HCT116 (cell line): ENCODE data around the gene PRCP. TPM values are rescaled to one million over a fixed set of nuclear protein-coding genes. Genes with fewer than 3 reads are reported as not detected.

Experiments used
- ATAC-seq: fragments of 200-7000 bp; cut with Tn5 transposase; 2 replicates; pipeline ENCODE4 v1.9.1; 2020; ENCODE audit warnings: mild to moderate bottlenecking, moderate library complexity
- BruUV-seq: library from RNA; stranded (reverse); fragments of 400-500 nt; replicated peaks from 2 replicates; lab custom pipeline; 2021; lab: Mats Ljungman, UMichigan
- CTCF ChIA-PET: fragments of 300-600 bp; sonication (Branson Sonifier 250); formaldehyde crosslinking; loops from one replicate; lab custom pipeline; 2021; ENCODE audit warnings: antibody characterized with exemption; lab: Charles Lee
- POLR2A ChIA-PET: fragments of 300-600, 350-600 bp; sonication (Branson Sonifier 250); formaldehyde crosslinking; loops from one replicate; lab custom pipeline; 2021; ENCODE audit warnings: antibody characterized with exemption; lab: Charles Lee
- RAD21 ChIA-PET, 2 experiments: fragments of 300-600 bp; sonication (Branson Sonifier 250); formaldehyde crosslinking; loops; one replicate each; lab custom pipeline; 2023; ENCODE audit warnings: low total read pairs in 2 of 2; ENCODE audit not compliant: uncharacterized antibody in 2 of 2, unreplicated experiment in 2 of 2, low non-redundant PET in 1 of 2; lab: Charles Lee
- DNase-seq: peaks from one replicate; pipeline ENCODE4 v3.0.0-alpha.2; 2010; ENCODE audit warnings: low read depth, low spot score
- H2AFZ ChIP-seq: fragments of 200-600 bp; shearing (Covaris generic), sonication (generic); 2 replicates; pipeline ENCODE4 v1.6.1; 2017; ENCODE audit warnings: low read depth, mixed run types, mixed read lengths, antibody characterized with exemption, low read length; ENCODE audit not compliant: poor library complexity, severe bottlenecking
- H3K27ac ChIP-seq: 2 replicates; pipeline ENCODE4 v1.5.1; 2012; ENCODE audit warnings: low read depth, low read length
- H3K27me3 ChIP-seq: fragments of 200-600 bp; sonication (generic); 2 replicates; pipeline ENCODE4 v1.6.1; 2016; ENCODE audit warnings: mixed run types, low read length, mixed read lengths; ENCODE audit not compliant: insufficient read depth
- H3K36me3 ChIP-seq, 2 experiments: fragments of 200-500 bp in 1 of 2; fragments of 200-600 bp in 1 of 2; sonication (Bioruptor generic) in 1 of 2; sonication (generic) in 1 of 2; 2 replicates each; pipeline versions ENCODE4 v1.5.1 to v1.6.1; 2014 to 2016; ENCODE audit warnings: low read length in 2 of 2, inconsistent platforms in 1 of 2, mixed read lengths in 1 of 2, mixed run types in 1 of 2; ENCODE audit not compliant: insufficient read depth in 2 of 2, control insufficient read depth in 1 of 2
- H3K4me1 ChIP-seq, 2 experiments: fragments of 200-600 bp in 1 of 2; sonication (generic) in 1 of 2; 2 replicates each; pipeline versions ENCODE4 v1.5.1 to v1.6.1; 2012 to 2017; ENCODE audit warnings: low read length in 2 of 2, inconsistent platforms in 1 of 2, mild to moderate bottlenecking in 1 of 2, mixed read lengths in 1 of 2, mixed run types in 1 of 2, moderate library complexity in 1 of 2; ENCODE audit not compliant: insufficient read depth in 2 of 2, control insufficient read depth in 1 of 2
- H3K4me2 ChIP-seq: fragments of 200-600 bp; sonication (generic); 2 replicates; pipeline ENCODE4 v1.6.1; 2017; ENCODE audit warnings: mixed run types, low read length, mixed read lengths
- H3K4me3 ChIP-seq, 2 experiments: fragments of 200-600 bp in 1 of 2; sonication (generic) in 1 of 2; replicated peaks in 1 of 2; 2 replicates each; pipeline ENCODE4 v1.5.1; 2011 to 2016; ENCODE audit warnings: low read length in 2 of 2, control low read depth in 1 of 2, low read depth in 1 of 2, mild to moderate bottlenecking in 1 of 2, mixed read lengths in 1 of 2, mixed run types in 1 of 2
- H3K79me2 ChIP-seq: fragments of 200-600 bp; sonication (generic); 2 replicates; pipeline ENCODE4 v1.6.1; 2017; ENCODE audit warnings: mild to moderate bottlenecking, mixed run types, low read length, moderate library complexity, mixed read lengths; ENCODE audit not compliant: insufficient read depth
- H3K9ac ChIP-seq: fragments of 200-600 bp; sonication (generic); 2 replicates; pipeline ENCODE4 v1.6.1; 2016; ENCODE audit warnings: low read length, mixed read lengths
- H3K9me2 ChIP-seq: fragments of 200-600 bp; sonication (generic), shearing (Covaris generic); 2 replicates; pipeline ENCODE4 v1.6.1; 2017; ENCODE audit warnings: mixed run types, mild to moderate bottlenecking, moderate library complexity; ENCODE audit not compliant: insufficient read depth
- H3K9me3 ChIP-seq, 2 experiments: fragments of 200-500 bp in 1 of 2; fragments of 200-600 bp in 1 of 2; sonication (Bioruptor generic) in 1 of 2; sonication (generic) in 1 of 2; 2 replicates each; pipeline ENCODE4 v1.6.1; 2014 to 2017; ENCODE audit warnings: low read length in 2 of 2, mixed read lengths in 2 of 2, inconsistent platforms in 1 of 2, low read depth in 1 of 2, mild to moderate bottlenecking in 1 of 2, mixed run types in 1 of 2, moderate library complexity in 1 of 2; ENCODE audit not compliant: control insufficient read depth in 1 of 2, insufficient read depth in 1 of 2
- H4K20me1 ChIP-seq: fragments of 200-600 bp; sonication (generic), shearing (Covaris generic); 2 replicates; pipeline ENCODE4 v1.6.1; 2017; ENCODE audit warnings: mixed run types, mild to moderate bottlenecking, moderate library complexity; ENCODE audit not compliant: insufficient read depth
- CEBPB ChIP-seq: IDR thresholded peaks from 2 replicates; pipeline ENCODE4 v1.6.1; 2012; ENCODE audit warnings: low read depth
- ELF1 ChIP-seq: IDR thresholded peaks from 2 replicates; pipeline ENCODE4 v1.6.1; 2012; ENCODE audit warnings: low read depth, borderline replicate concordance
- POLR2AphosphoS5 ChIP-seq: IDR thresholded peaks from 2 replicates; pipeline ENCODE4 v1.6.1; 2011; ENCODE audit warnings: mild to moderate bottlenecking, low read depth, low read length, moderate library complexity
- RAD21 ChIP-seq: IDR thresholded peaks from 2 replicates; pipeline ENCODE4 v1.6.1; 2012; ENCODE audit warnings: low read depth, mild to moderate bottlenecking
- SIN3A ChIP-seq: IDR thresholded peaks from 2 replicates; pipeline ENCODE4 v1.6.1; 2012; ENCODE audit warnings: low read depth
- SP1 ChIP-seq: IDR thresholded peaks from 2 replicates; pipeline ENCODE4 v1.6.1; 2012; ENCODE audit warnings: low read depth
- SRF ChIP-seq: IDR thresholded peaks from 2 replicates; pipeline ENCODE4 v1.6.1; 2012; ENCODE audit warnings: low read depth
- TCF7L2 ChIP-seq: IDR thresholded peaks from 2 replicates; pipeline ENCODE4 v1.7.0; 2011; ENCODE audit warnings: borderline replicate concordance, inconsistent platforms; ENCODE audit not compliant: insufficient read depth, insufficient read length; ENCODE audit errors: extremely low read depth
- ZNF274 ChIP-seq: fragments of 200-500 bp; sonication (Bioruptor generic); IDR thresholded peaks from 2 replicates; pipeline ENCODE4 v1.6.1; 2014; ENCODE audit warnings: mild to moderate bottlenecking, low read depth, low read length, inconsistent platforms
- intact Hi-C: fragments of 100-400 bp; cut with micrococcal nuclease; formaldehyde crosslinking; loops from 2 replicates; pipeline ENCODE4 v1.10.0; 2022
- total RNA-seq: library from RNA; stranded (reverse); gene quantifications from one replicate; pipeline ENCODE4 v1.2.1, GENCODE V29; 2021; ENCODE audit not compliant: unreplicated experiment
- TF ChIP-seq, protein P1 (sequence below): IDR thresholded peaks from 2 replicates; pipeline ENCODE4 v1.6.1; 2012
- TF ChIP-seq, protein P2 (sequence below), 3 experiments: fragments of 200-600 bp in 1 of 3; sonication (generic) in 1 of 3; IDR thresholded peaks in 2 of 3; conservative IDR thresholded peaks in 1 of 3; 2 replicates each; pipeline ENCODE4 v1.5.1; 2012 to 2017; ENCODE audit warnings: low read depth in 2 of 3, low read length in 2 of 3, antibody characterized with exemption in 1 of 3, borderline replicate concordance in 1 of 3, control low read depth in 1 of 3, mild to moderate bottlenecking in 1 of 3, mixed read lengths in 1 of 3, mixed run types in 1 of 3, moderate library complexity in 1 of 3; ENCODE audit not compliant: insufficient read depth in 1 of 3
- TF ChIP-seq, protein P3 (sequence below): IDR thresholded peaks from 2 replicates; pipeline ENCODE4 v1.6.1; 2012
- TF ChIP-seq, protein P4 (sequence below): IDR thresholded peaks from 2 replicates; pipeline ENCODE4 v1.6.1; 2011; ENCODE audit warnings: mild to moderate bottlenecking, low read length, moderate library complexity; ENCODE audit not compliant: insufficient replicate concordance; ENCODE audit errors: extremely low read depth

PRCP gene
- total RNA-seq, 1 experiment from 2014 or later = 50.0 TPM

DNA sequence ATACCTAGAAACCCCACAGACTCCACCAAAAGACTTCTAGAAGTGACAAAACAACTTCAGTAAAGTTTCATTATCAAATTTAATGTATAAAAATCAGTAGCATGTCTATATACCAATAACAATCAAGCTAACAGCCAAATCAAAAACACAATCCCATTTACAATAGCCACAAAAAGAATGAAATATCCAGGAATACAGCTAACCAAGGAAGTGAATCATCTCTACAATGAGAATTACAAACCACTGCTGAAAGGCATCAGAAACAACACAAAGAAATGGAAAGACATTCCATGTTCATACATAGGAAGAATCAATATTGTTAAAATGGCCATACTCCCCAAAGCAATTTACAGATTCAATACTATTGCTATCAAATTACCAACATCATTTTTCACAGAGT is 46.0 kb downstream of the PRCP start:
- Histone ChIP-seq H3K27me3 (no peaks in the 10 kb centered on the region), H3K4me1 (peaks cover 11 to 13% of the 10 kb centered on the region in 2 experiments), H3K36me3 (no peaks in the 10 kb centered on the region), H3K9ac (no peak overlapping the region), H3K79me2 (no peaks in the 10 kb centered on the region), H2AFZ (no peak overlapping the region), H3K4me3 (no peak overlapping the region), H3K4me2 (no peak overlapping the region), H3K9me2 (no peaks in the 10 kb centered on the region), H3K9me3 (no peaks in the 10 kb centered on the region), H3K27ac (no peak overlapping the region), H4K20me1 (no peaks in the 10 kb centered on the region)
- TF ChIP-seq, protein P1, sequence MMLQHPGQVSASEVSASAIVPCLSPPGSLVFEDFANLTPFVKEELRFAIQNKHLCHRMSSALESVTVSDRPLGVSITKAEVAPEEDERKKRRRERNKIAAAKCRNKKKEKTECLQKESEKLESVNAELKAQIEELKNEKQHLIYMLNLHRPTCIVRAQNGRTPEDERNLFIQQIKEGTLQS = no peak
- TF ChIP-seq ZNF274 (no peak), TCF7L2 (no peak), SP1 (no peak), SIN3A (no peak), SRF (no peak), RAD21 (no peak), ELF1 (no peak), CEBPB (no peak), POLR2AphosphoS5 (no peak)
- TF ChIP-seq, protein P2, sequence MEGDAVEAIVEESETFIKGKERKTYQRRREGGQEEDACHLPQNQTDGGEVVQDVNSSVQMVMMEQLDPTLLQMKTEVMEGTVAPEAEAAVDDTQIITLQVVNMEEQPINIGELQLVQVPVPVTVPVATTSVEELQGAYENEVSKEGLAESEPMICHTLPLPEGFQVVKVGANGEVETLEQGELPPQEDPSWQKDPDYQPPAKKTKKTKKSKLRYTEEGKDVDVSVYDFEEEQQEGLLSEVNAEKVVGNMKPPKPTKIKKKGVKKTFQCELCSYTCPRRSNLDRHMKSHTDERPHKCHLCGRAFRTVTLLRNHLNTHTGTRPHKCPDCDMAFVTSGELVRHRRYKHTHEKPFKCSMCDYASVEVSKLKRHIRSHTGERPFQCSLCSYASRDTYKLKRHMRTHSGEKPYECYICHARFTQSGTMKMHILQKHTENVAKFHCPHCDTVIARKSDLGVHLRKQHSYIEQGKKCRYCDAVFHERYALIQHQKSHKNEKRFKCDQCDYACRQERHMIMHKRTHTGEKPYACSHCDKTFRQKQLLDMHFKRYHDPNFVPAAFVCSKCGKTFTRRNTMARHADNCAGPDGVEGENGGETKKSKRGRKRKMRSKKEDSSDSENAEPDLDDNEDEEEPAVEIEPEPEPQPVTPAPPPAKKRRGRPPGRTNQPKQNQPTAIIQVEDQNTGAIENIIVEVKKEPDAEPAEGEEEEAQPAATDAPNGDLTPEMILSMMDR (IDR thresholded peaks at IDR 0.05 in 2 of 3, conservative IDR thresholded peaks at IDR 0.05 in 1 of 3; ENCODE audit: borderline replicate concordance in 1 of 3, insufficient read depth in 1 of 3, low read depth in 2 of 3, low read length in 2 of 3) = no peak
- TF ChIP-seq, protein P3, sequence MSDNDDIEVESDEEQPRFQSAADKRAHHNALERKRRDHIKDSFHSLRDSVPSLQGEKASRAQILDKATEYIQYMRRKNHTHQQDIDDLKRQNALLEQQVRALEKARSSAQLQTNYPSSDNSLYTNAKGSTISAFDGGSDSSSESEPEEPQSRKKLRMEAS = no peak
- TF ChIP-seq, protein P4, sequence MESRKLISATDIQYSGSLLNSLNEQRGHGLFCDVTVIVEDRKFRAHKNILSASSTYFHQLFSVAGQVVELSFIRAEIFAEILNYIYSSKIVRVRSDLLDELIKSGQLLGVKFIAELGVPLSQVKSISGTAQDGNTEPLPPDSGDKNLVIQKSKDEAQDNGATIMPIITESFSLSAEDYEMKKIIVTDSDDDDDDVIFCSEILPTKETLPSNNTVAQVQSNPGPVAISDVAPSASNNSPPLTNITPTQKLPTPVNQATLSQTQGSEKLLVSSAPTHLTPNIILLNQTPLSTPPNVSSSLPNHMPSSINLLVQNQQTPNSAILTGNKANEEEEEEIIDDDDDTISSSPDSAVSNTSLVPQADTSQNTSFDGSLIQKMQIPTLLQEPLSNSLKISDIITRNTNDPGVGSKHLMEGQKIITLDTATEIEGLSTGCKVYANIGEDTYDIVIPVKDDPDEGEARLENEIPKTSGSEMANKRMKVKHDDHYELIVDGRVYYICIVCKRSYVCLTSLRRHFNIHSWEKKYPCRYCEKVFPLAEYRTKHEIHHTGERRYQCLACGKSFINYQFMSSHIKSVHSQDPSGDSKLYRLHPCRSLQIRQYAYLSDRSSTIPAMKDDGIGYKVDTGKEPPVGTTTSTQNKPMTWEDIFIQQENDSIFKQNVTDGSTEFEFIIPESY = no peak
- ATAC-seq (no peak), DNase-seq (no peak)
- intact Hi-C loops = no loop called here
- ChIA-PET POLR2A (no interaction called here), RAD21 (no interaction called here), CTCF (no interaction called here)
- BruUV-seq = no TSS peak
